Keratinocyte (primary cell): Measurements from ENCODE around the gene PRG2. TPM values are rescaled to one million over a fixed set of nuclear protein-coding genes. Genes with fewer than 3 reads are reported as not detected.

ENCODE experiments used
- DNase-seq: peaks from one replicate; pipeline ENCODE4 v3.0.0-alpha.2; 2011; ENCODE audit warnings: low read depth, missing footprints, low spot score
- FAIRE-seq: peaks from 2 replicates; lab custom pipeline; 2011; peaks lifted over from hg19 to GRCh38; lab: Jason Lieb, UNC
- H2AFZ ChIP-seq: 2 replicates; pipeline ENCODE4 v1.6.0; 2012; ENCODE audit warnings: low read length, control low read depth, inconsistent platforms; ENCODE audit not compliant: control insufficient read depth
- H3K27ac ChIP-seq: 2 replicates; pipeline ENCODE4 v1.5.1; 2011; ENCODE audit warnings: low read length; ENCODE audit not compliant: control insufficient read depth, insufficient read depth
- H3K27me3 ChIP-seq: 3 replicates; pipeline ENCODE4 v1.6.0; 2011; ENCODE audit warnings: low read length; ENCODE audit not compliant: control insufficient read depth, insufficient read depth; ENCODE audit errors: extremely low read depth
- H3K36me3 ChIP-seq, 2 experiments: 2 replicates in 1 of 2; 3 replicates in 1 of 2; pipeline ENCODE4 v1.5.1; 2011; ENCODE audit warnings: low read length in 2 of 2, mild to moderate bottlenecking in 1 of 2; ENCODE audit not compliant: control insufficient read depth in 2 of 2, insufficient read depth in 2 of 2; ENCODE audit errors: extremely low read depth in 1 of 2
- H3K4me1 ChIP-seq: 3 replicates; pipeline ENCODE4 v1.5.1; 2011; ENCODE audit warnings: low read length; ENCODE audit not compliant: control insufficient read depth, insufficient read depth; ENCODE audit errors: extremely low read depth
- H3K4me2 ChIP-seq: 3 replicates; pipeline ENCODE4 v1.6.0; 2011; ENCODE audit warnings: low read depth, low read length; ENCODE audit not compliant: control insufficient read depth, insufficient read depth; ENCODE audit errors: extremely low read depth
- H3K4me3 ChIP-seq, 3 experiments: fragments of 200-600 bp in 1 of 3; sonication (generic) in 1 of 3; 2 replicates in 2 of 3; 3 replicates in 1 of 3; pipeline ENCODE4 v1.5.1; 2011 to 2016; ENCODE audit warnings: low read length in 3 of 3, mild to moderate bottlenecking in 3 of 3, control low read depth in 2 of 3, inconsistent platforms in 1 of 3, low read depth in 1 of 3, mixed read lengths in 1 of 3, mixed run types in 1 of 3, moderate library complexity in 1 of 3; ENCODE audit not compliant: control insufficient read depth in 2 of 3, insufficient read depth in 2 of 3; ENCODE audit errors: extremely low read depth in 1 of 3
- H3K79me2 ChIP-seq: 2 replicates; pipeline ENCODE4 v1.6.0; 2012; ENCODE audit warnings: low read length; ENCODE audit not compliant: control insufficient read depth, insufficient read depth
- H3K9ac ChIP-seq: 3 replicates; pipeline ENCODE4 v1.6.0; 2011; ENCODE audit warnings: low read length; ENCODE audit not compliant: control insufficient read depth, insufficient read depth; ENCODE audit errors: extremely low read depth
- H3K9me1 ChIP-seq: 3 replicates; pipeline ENCODE4 v1.6.0; 2011; ENCODE audit warnings: low read length; ENCODE audit not compliant: control insufficient read depth, insufficient read depth; ENCODE audit errors: extremely low read depth
- H3K9me3 ChIP-seq: 2 replicates; pipeline ENCODE4 v1.5.1; 2012; ENCODE audit warnings: low read depth, low read length; ENCODE audit not compliant: control insufficient read depth
- H4K20me1 ChIP-seq: 3 replicates; pipeline ENCODE4 v1.6.0; 2011; ENCODE audit warnings: low read length; ENCODE audit not compliant: control insufficient read depth, insufficient read depth; ENCODE audit errors: extremely low read depth
- CTCF ChIP-seq, 3 experiments: IDR thresholded peaks in 1 of 3; conservative IDR thresholded peaks in 1 of 3; optimal IDR thresholded peaks in 1 of 3; 2 replicates in 2 of 3; 3 replicates in 1 of 3; pipeline versions ENCODE3 to v1.5.1; 2011; ENCODE audit warnings: low read length in 3 of 3, mild to moderate bottlenecking in 3 of 3, moderate library complexity in 2 of 3, control low read depth in 1 of 3, inconsistent platforms in 1 of 3; ENCODE audit not compliant: insufficient read depth in 2 of 3; ENCODE audit errors: extremely low read depth in 1 of 3
- EZH2 ChIP-seq: IDR thresholded peaks from one replicate; pipeline ENCODE4 v1.6.1; 2012; ENCODE audit warnings: inconsistent platforms, mild to moderate bottlenecking, low read length, moderate library complexity
- dilution Hi-C: fragments of 300-500 bp; cut with MboI; formaldehyde crosslinking; loops from one replicate; pipeline ENCODE4 v1.7.0; 2020; ENCODE audit warnings: low sequenced_read_pairs; ENCODE audit not compliant: extremely low pct_ligation_motif_present
- polyA plus RNA-seq, 5 experiments: library from polyadenylated mRNA; depleted of rRNA in 3 of 5; stranded (reverse) in 3 of 5; stranded (forward) in 1 of 5; unstranded in 1 of 5; fragments of >200 nt; gene quantifications; 1 replicate in 1 of 5; 2 replicates in 3 of 5; 3 replicates in 1 of 5; pipeline versions ENCODE4 v1.2.1 to v1.2.3, GENCODE V29; 2011 to 2012; ENCODE audit warnings: missing spikeins in 2 of 5, low read depth in 1 of 5, low replicate concordance in 1 of 5

The PRG2 gene
- polyA plus RNA-seq, 1 donor (not counting 4 experiments of a cell fraction or from before 2014, with no cell fraction given), result 0.09 TPM

DNA sequence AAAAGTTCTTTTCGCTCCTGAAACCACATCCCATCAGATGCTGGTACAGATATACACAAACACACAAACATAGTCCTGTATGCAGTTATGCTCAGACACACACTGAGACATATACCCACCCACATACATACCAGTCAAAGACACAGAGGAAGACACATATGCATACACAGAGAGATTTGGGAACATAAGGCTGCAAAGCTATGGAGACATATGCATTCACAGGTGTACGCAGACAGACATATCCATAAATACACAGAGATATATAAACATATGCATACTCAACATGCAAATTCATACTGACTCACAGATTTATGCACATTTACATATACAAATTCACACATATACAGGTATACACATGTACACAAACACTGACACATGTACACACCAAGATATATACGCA lies 15.5 kb downstream of the PRG2 start:
- no peaks in the 10 kb centered on the region for H3K9me1 ChIP-seq
- no peaks in the 10 kb centered on the region for H3K9me3 ChIP-seq
- no peak for DNase-seq
- H3K27ac ChIP-seq, result no peak overlapping the region
- H3K4me1 ChIP-seq, result peaks cover 10% of the 10 kb centered on the region
- dilution Hi-C loops, result no loop called here
- no peaks in the 10 kb centered on the region for H3K79me2 ChIP-seq
- H3K4me3 ChIP-seq, result no peak overlapping the region
- no peaks in the 10 kb centered on the region for H3K27me3 ChIP-seq
- no peaks in the 10 kb centered on the region for H3K36me3 ChIP-seq
- H4K20me1 ChIP-seq, result no peaks in the 10 kb centered on the region
- no peak overlapping the region for H2AFZ ChIP-seq
- no peak for FAIRE-seq
- no peak overlapping the region for H3K4me2 ChIP-seq
- TF ChIP-seq EZH2, result no peak
- TF ChIP-seq CTCF (optimal IDR thresholded peaks at IDR 0.05 in 1 of 3, IDR thresholded peaks at IDR 0.05 in 1 of 3, conservative IDR thresholded peaks at IDR 0.05 in 1 of 3; ENCODE audit: extremely low read depth in 1 of 3, insufficient read depth in 2 of 3, low read length in 3 of 3), result no peak
- H3K9ac ChIP-seq, result no peak overlapping the region

DNA sequence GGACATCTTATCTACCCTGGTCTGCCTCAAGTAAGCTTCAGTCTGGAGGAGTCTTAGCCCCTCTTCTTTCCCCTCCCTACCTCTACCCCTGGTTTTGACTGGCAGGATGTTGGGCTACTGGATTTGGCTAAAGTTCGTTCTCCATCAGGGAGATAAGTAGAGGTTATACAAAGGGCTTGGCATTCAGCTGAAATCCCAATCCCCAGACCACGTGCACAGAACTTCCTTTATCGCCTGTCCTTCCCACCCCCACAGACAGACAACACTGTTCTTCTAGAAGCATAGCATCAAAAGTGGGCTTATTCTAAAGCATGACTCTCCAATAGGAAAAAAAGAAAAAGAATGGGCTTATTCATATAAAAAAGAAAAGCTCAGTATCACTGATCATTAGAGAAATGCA lies 17.3 kb downstream of the PRG2 start:
- Histone ChIP-seq H3K4me1 (peaks cover 29% of the 10 kb centered on the region), H3K9me1 (no peaks in the 10 kb centered on the region), H3K79me2 (no peaks in the 10 kb centered on the region), H3K4me2 (no peak overlapping the region), H3K27ac (no peak overlapping the region), H4K20me1 (no peaks in the 10 kb centered on the region), H3K36me3 (no peaks in the 10 kb centered on the region), H3K9me3 (no peaks in the 10 kb centered on the region), H3K4me3 (no peak overlapping the region), H3K27me3 (no peaks in the 10 kb centered on the region), H3K9ac (no peak overlapping the region), H2AFZ (no peak overlapping the region)
- TF ChIP-seq EZH2 (no peak), CTCF (optimal IDR thresholded peaks at IDR 0.05 in 1 of 3, IDR thresholded peaks at IDR 0.05 in 1 of 3, conservative IDR thresholded peaks at IDR 0.05 in 1 of 3; ENCODE audit: extremely low read depth in 1 of 3, insufficient read depth in 2 of 3, low read length in 3 of 3) (no peak)
- FAIRE-seq, result no peak
- no peak for DNase-seq
- dilution Hi-C loops, result no loop called here
